SU-DHL-6 (cell line): ENCODE measurements around the gene KCNG4.

ENCODE experiments used
- EZH2phosphoT487 ChIP-seq: fragments of 200-600 bp; sonication (generic), shearing (Covaris generic); conservative IDR thresholded peaks from 2 replicates; pipeline ENCODE4 v1.6.1; 2018; ENCODE audit warnings: mild to moderate bottlenecking, antibody characterized with exemption, low read length, moderate library complexity, mixed read lengths
- TF ChIP-seq, protein P1 (sequence below): fragments of 200-600 bp; sonication (generic); IDR thresholded peaks from one replicate; pipeline ENCODE4 v1.5.1; 2017; ENCODE audit warnings: antibody characterized with exemption, mild to moderate bottlenecking, low read length, moderate library complexity; ENCODE audit not compliant: insufficient read depth, poor library complexity, severe bottlenecking

DNA sequence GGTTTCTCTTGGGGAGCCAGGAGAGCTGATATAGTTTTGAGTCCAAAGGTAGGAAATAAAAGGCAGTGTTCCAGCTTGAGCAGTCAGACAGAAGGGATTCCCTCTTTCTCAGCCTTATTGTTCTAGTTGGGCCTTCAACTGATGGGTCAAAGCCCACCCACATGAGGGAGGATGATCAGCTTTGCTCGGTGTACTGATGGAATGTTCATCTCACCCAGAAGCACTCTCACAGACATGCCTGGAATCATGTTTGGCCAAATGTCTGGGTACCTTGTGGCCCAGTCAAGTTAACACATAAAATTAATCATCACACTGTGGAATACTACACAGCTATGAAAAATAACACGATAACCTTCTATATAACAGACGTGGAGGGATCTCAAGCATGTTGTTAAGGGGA lies 23.1 kb upstream of the KCNG4 start:
- TF ChIP-seq, protein P1, sequence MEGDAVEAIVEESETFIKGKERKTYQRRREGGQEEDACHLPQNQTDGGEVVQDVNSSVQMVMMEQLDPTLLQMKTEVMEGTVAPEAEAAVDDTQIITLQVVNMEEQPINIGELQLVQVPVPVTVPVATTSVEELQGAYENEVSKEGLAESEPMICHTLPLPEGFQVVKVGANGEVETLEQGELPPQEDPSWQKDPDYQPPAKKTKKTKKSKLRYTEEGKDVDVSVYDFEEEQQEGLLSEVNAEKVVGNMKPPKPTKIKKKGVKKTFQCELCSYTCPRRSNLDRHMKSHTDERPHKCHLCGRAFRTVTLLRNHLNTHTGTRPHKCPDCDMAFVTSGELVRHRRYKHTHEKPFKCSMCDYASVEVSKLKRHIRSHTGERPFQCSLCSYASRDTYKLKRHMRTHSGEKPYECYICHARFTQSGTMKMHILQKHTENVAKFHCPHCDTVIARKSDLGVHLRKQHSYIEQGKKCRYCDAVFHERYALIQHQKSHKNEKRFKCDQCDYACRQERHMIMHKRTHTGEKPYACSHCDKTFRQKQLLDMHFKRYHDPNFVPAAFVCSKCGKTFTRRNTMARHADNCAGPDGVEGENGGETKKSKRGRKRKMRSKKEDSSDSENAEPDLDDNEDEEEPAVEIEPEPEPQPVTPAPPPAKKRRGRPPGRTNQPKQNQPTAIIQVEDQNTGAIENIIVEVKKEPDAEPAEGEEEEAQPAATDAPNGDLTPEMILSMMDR: no peak
- TF ChIP-seq EZH2phosphoT487: no peak
